ENCODE results near the gene WHRN.

Gene WHRN

GRCh38 chr9:114504341-114505186, 709 bp downstream of the WHRN start:
- DNase-seq (ENCODE audit: extremely low read depth, low read depth) = no peak
- peak; percentile 43 for TF ChIP-seq CTCF (IDR thresholded peaks at IDR 0.05; ENCODE audit: low read depth, low read length)

- no peak for TF ChIP-seq CTCF (IDR thresholded peaks at IDR 0.05; ENCODE audit: low read depth, low read length)
- no peak for DNase-seq (ENCODE audit: extremely low read depth, low read depth)
Measured at GRCh38 chr9:114503522-114504340, 1.5 kb downstream of the WHRN start.

GRCh38 chr9:114503009-114503408, 2.3 kb downstream of the WHRN start:
- DNase-seq (ENCODE audit: extremely low read depth, low read depth) = no peak
- TF ChIP-seq CTCF (IDR thresholded peaks at IDR 0.05; ENCODE audit: low read depth, low read length) = no peak

GRCh38 chr9:114501796-114502682, 3.2 kb downstream of the WHRN start:
- TF ChIP-seq CTCF (IDR thresholded peaks at IDR 0.05; ENCODE audit: low read depth, low read length) = no peak
- DNase-seq (ENCODE audit: extremely low read depth, low read depth) = no peak

GRCh38 chr9:114500697-114501292, 4.5 kb downstream of the WHRN start:
- DNase-seq (ENCODE audit: extremely low read depth, low read depth) = no peak
- TF ChIP-seq CTCF (IDR thresholded peaks at IDR 0.05; ENCODE audit: low read depth, low read length) = no peak

GRCh38 chr9:114499941-114500696, 5.2 kb downstream of the WHRN start:
- no peak for DNase-seq (ENCODE audit: extremely low read depth, low read depth)
- no peak for TF ChIP-seq CTCF (IDR thresholded peaks at IDR 0.05; ENCODE audit: low read depth, low read length)

All from AG09319 (cell line).